ENCODE data around the gene GPI. TPM values are rescaled to one million over a fixed set of nuclear protein-coding genes. Genes with fewer than 3 reads are reported as not detected.

The GPI gene
- total and polyA plus RNA-seq, 2 donors (not counting 1 experiment from before 2014, with no cell fraction given) = 112 to 173 TPM

- H3K27me3 ChIP-seq (ENCODE audit: control insufficient read depth, insufficient read depth, low read length) = no peaks in the 10 kb centered on the region
- H4K20me1 ChIP-seq (ENCODE audit: control insufficient read depth, extremely low read depth, insufficient read depth, low read length) = no peaks in the 10 kb centered on the region
- TF ChIP-seq EZH2 (IDR thresholded peaks at IDR 0.05; ENCODE audit: low read length, missing control alignments) (no peak), CTCF (conservative IDR thresholded peaks at IDR 0.05 in 1 of 2, IDR thresholded peaks at IDR 0.05 in 1 of 2; ENCODE audit: low read depth in 1 of 2, low read length in 2 of 2) (peak; percentile 46 to 61)
- peak overlapping the region; percentile 88 for H3K4me2 ChIP-seq (ENCODE audit: extremely low read depth, insufficient read depth, low read length)
- H3K4me1 ChIP-seq (ENCODE audit: control insufficient read depth, extremely low read depth, insufficient read depth, low read length) = peaks cover 9% of the 10 kb centered on the region
- no peaks in the 10 kb centered on the region for H3K36me3 ChIP-seq (ENCODE audit: control insufficient read depth, insufficient read depth, low read length)
- H3K79me2 ChIP-seq (ENCODE audit: control insufficient read depth, insufficient read depth, low read length) = no peaks in the 10 kb centered on the region
- H3K9ac ChIP-seq (ENCODE audit: insufficient read depth, low read length) = peak overlapping the region; percentile 32
- peak overlapping the region; percentile 64 for H3K27ac ChIP-seq (ENCODE audit: insufficient read depth, low read length)
- H3K9me3 ChIP-seq (ENCODE audit: control insufficient read depth, insufficient read depth, low read depth, low read length) = no peaks in the 10 kb centered on the region
- H2AFZ ChIP-seq (ENCODE audit: low read length) = peak overlapping the region; percentile 68
- peak; percentile 97 for DNase-seq (ENCODE audit: low read depth in 2 of 2)
- peak overlapping the region; percentile 42 to 53 (median 48) for H3K4me3 ChIP-seq (replicated peaks in 1 of 4; ENCODE audit: control extremely low read depth in 1 of 4, insufficient read depth in 1 of 4, low read depth in 3 of 4, low read length in 4 of 4)
These were observed 5.6 kb upstream of the GPI start for GRCh38 chr19:34359140-34359953.

- Histone ChIP-seq H3K27me3 (ENCODE audit: control insufficient read depth, insufficient read depth, low read length) (no peaks in the 10 kb centered on the region), H3K4me1 (ENCODE audit: control insufficient read depth, extremely low read depth, insufficient read depth, low read length) (peaks cover 9% of the 10 kb centered on the region), H2AFZ (ENCODE audit: low read length) (peak overlapping the region; percentile 68), H3K4me2 (ENCODE audit: extremely low read depth, insufficient read depth, low read length) (peak overlapping the region; percentile 88), H3K36me3 (ENCODE audit: control insufficient read depth, insufficient read depth, low read length) (no peaks in the 10 kb centered on the region), H4K20me1 (ENCODE audit: control insufficient read depth, extremely low read depth, insufficient read depth, low read length) (no peaks in the 10 kb centered on the region), H3K27ac (ENCODE audit: insufficient read depth, low read length) (peak overlapping the region; percentile 25), H3K9ac (ENCODE audit: insufficient read depth, low read length) (no peak overlapping the region), H3K4me3 (replicated peaks in 1 of 4; ENCODE audit: control extremely low read depth in 1 of 4, insufficient read depth in 1 of 4, low read depth in 3 of 4, low read length in 4 of 4) (peak overlapping the region; percentile 10 to 53 (median 46)), H3K9me3 (ENCODE audit: control insufficient read depth, insufficient read depth, low read depth, low read length) (no peaks in the 10 kb centered on the region), H3K79me2 (ENCODE audit: control insufficient read depth, insufficient read depth, low read length) (no peaks in the 10 kb centered on the region)
- DNase-seq (ENCODE audit: low read depth in 2 of 2) = no peak
- TF ChIP-seq EZH2 (IDR thresholded peaks at IDR 0.05; ENCODE audit: low read length, missing control alignments) (no peak), CTCF (conservative IDR thresholded peaks at IDR 0.05 in 1 of 2, IDR thresholded peaks at IDR 0.05 in 1 of 2; ENCODE audit: low read depth in 1 of 2, low read length in 2 of 2) (no peak)
These were observed 5.1 kb upstream of the GPI start for GRCh38 chr19:34359954-34360315.

GRCh38 chr19:34360354-34360909 is 4.6 kb upstream of the GPI start:
- Histone ChIP-seq H3K4me2 (ENCODE audit: extremely low read depth, insufficient read depth, low read length) (no peak overlapping the region), H3K27me3 (ENCODE audit: control insufficient read depth, insufficient read depth, low read length) (no peaks in the 10 kb centered on the region), H3K36me3 (ENCODE audit: control insufficient read depth, insufficient read depth, low read length) (no peaks in the 10 kb centered on the region), H4K20me1 (ENCODE audit: control insufficient read depth, extremely low read depth, insufficient read depth, low read length) (no peaks in the 10 kb centered on the region), H3K79me2 (ENCODE audit: control insufficient read depth, insufficient read depth, low read length) (peaks cover 2% of the 10 kb centered on the region), H3K4me1 (ENCODE audit: control insufficient read depth, extremely low read depth, insufficient read depth, low read length) (peaks cover 9% of the 10 kb centered on the region), H3K4me3 (replicated peaks in 1 of 4; ENCODE audit: control extremely low read depth in 1 of 4, insufficient read depth in 1 of 4, low read depth in 3 of 4, low read length in 4 of 4) (no peak overlapping the region), H3K27ac (ENCODE audit: insufficient read depth, low read length) (no peak overlapping the region), H3K9ac (ENCODE audit: insufficient read depth, low read length) (no peak overlapping the region), H3K9me3 (ENCODE audit: control insufficient read depth, insufficient read depth, low read depth, low read length) (no peaks in the 10 kb centered on the region), H2AFZ (ENCODE audit: low read length) (no peak overlapping the region)
- TF ChIP-seq CTCF (conservative IDR thresholded peaks at IDR 0.05 in 1 of 2, IDR thresholded peaks at IDR 0.05 in 1 of 2; ENCODE audit: low read depth in 1 of 2, low read length in 2 of 2) (no peak), EZH2 (IDR thresholded peaks at IDR 0.05; ENCODE audit: low read length, missing control alignments) (no peak)
- no peak for DNase-seq (ENCODE audit: low read depth in 2 of 2)

Measured in fibroblast of lung (primary cell).